PC-3 (cell line): ENCODE results near the gene SIRT2. TPM values are rescaled to one million over a fixed set of nuclear protein-coding genes. Genes with fewer than 3 reads are reported as not detected.
A peak's percentile ranks its signal among the peaks of the same experiment; 100 is the strongest.

Source experiments
- ATAC-seq: fragments of 200-7000 bp; cut with Tn5 transposase; 2 replicates; pipeline ENCODE4 v1.9.1; 2020; ENCODE audit warnings: mild to moderate bottlenecking, moderate library complexity
- BruUV-seq: library from RNA; stranded (reverse); fragments of 400-500 nt; replicated peaks from 2 replicates; lab custom pipeline; 2021; lab: Mats Ljungman, UMichigan
- CTCF ChIA-PET: fragments of 300-600 bp; sonication (Branson Sonifier 250); formaldehyde crosslinking; loops from one replicate; lab custom pipeline; 2022; ENCODE audit warnings: antibody characterized with exemption; lab: Charles Lee
- POLR2A ChIA-PET: fragments of 300-600 bp; sonication (Branson Sonifier 250); formaldehyde crosslinking; loops from one replicate; lab custom pipeline; 2022; ENCODE audit warnings: antibody characterized with exemption; ENCODE audit not compliant: unreplicated experiment; lab: Charles Lee
- DNase-seq: peaks from one replicate; pipeline ENCODE4 v3.0.0-alpha.2; 2015
- H2AFZ ChIP-seq: fragments of 300-600 bp; sonication (generic); 2 replicates; pipeline ENCODE4 v1.6.0; 2016; ENCODE audit warnings: antibody characterized with exemption, low read length
- H3F3A ChIP-seq: fragments of 300-600 bp; sonication (generic); one replicate; pipeline ENCODE4 v1.6.0; 2017; ENCODE audit warnings: antibody characterized with exemption, low read length, control low read depth, mild to moderate bottlenecking; ENCODE audit not compliant: unreplicated experiment
- H3K27ac ChIP-seq: fragments of 300-600 bp; sonication (generic); 2 replicates; pipeline ENCODE4 v1.5.1; 2016; ENCODE audit warnings: mild to moderate bottlenecking, low read length
- H3K27me3 ChIP-seq: fragments of 300-600 bp; sonication (generic); 2 replicates; pipeline ENCODE4 v1.6.1; 2016; ENCODE audit warnings: low read length, mixed read lengths
- H3K36me3 ChIP-seq: fragments of 300-600 bp; sonication (generic); 2 replicates; pipeline ENCODE4 v1.6.1; 2016; ENCODE audit warnings: low read depth, mixed run types, low read length, mixed read lengths
- H3K4me1 ChIP-seq: fragments of 300-600 bp; sonication (generic); 2 replicates; pipeline ENCODE4 v1.5.1; 2016; ENCODE audit warnings: low read length; ENCODE audit not compliant: insufficient read depth
- H3K4me2 ChIP-seq: fragments of 300-600 bp; sonication (generic); 2 replicates; pipeline ENCODE4 v1.6.0; 2016; ENCODE audit warnings: low read length
- H3K4me3 ChIP-seq: fragments of 300-600 bp; sonication (generic); 2 replicates; pipeline ENCODE4 v1.5.1; 2016; ENCODE audit warnings: mild to moderate bottlenecking, low read length, mixed read lengths
- H3K79me2 ChIP-seq: fragments of 300-600 bp; sonication (generic); 2 replicates; pipeline ENCODE4 v1.6.1; 2017; ENCODE audit warnings: low read length, mixed read lengths
- H3K9ac ChIP-seq: fragments of 300-600 bp; sonication (generic); 2 replicates; pipeline ENCODE4 v1.6.0; 2016; ENCODE audit warnings: mild to moderate bottlenecking, low read length
- H3K9me2 ChIP-seq: fragments of 300-600 bp; sonication (generic); replicated peaks from 2 replicates; pipeline ENCODE4 v1.6.1; 2016; ENCODE audit warnings: mixed run types, low read length, mixed read lengths
- H3K9me3 ChIP-seq: fragments of 300-600 bp; sonication (generic); 2 replicates; pipeline ENCODE4 v1.6.1; 2016; ENCODE audit warnings: low read length, mixed read lengths
- H4K20me1 ChIP-seq: fragments of 300-600 bp; sonication (generic); 2 replicates; pipeline ENCODE4 v1.6.1; 2016; ENCODE audit warnings: low read length, mixed read lengths
- CTCF ChIP-seq: fragments of 300-600 bp; sonication (generic); conservative IDR thresholded peaks from 2 replicates; pipeline ENCODE4 v1.5.1; 2017; ENCODE audit warnings: antibody characterized with exemption, low read depth, mild to moderate bottlenecking, low read length
- EZH2 ChIP-seq: fragments of 300-600 bp; sonication (generic); IDR thresholded peaks from one replicate; pipeline ENCODE4 v1.6.1; 2017; ENCODE audit warnings: antibody characterized with exemption, mild to moderate bottlenecking, low read length; ENCODE audit not compliant: unreplicated experiment
- EZH2phosphoT487 ChIP-seq: fragments of 300-600 bp; sonication (generic); IDR thresholded peaks from 2 replicates; pipeline ENCODE4 v1.6.1; 2018; ENCODE audit warnings: mild to moderate bottlenecking, antibody characterized with exemption, low read length, borderline replicate concordance
- intact Hi-C: fragments of 100-400 bp; cut with micrococcal nuclease; formaldehyde crosslinking; loops from 2 replicates; pipeline ENCODE4 v1.9.0; 2023
- total RNA-seq: library from RNA; depleted of rRNA; stranded (reverse); fragments of >200 nt; gene quantifications from 2 replicates; pipeline ENCODE4 v1.2.3, GENCODE V29; 2014

The SIRT2 gene
- total RNA-seq, 1 experiment from 2014 or later = 37.9 TPM

- Histone ChIP-seq H3K27ac (peak within 1 kb of the TSS; percentile 83), H3K9me3 (no peaks in the 10 kb centered on the region), H3F3A (no peaks in the 10 kb centered on the region), H3K4me1 (no peaks in the 10 kb centered on the region; the same call in 1 of the 2 replicates), H3K79me2 (peaks cover 44% of the 10 kb centered on the region), H3K36me3 (peaks cover 15% of the 10 kb centered on the region), H3K9me2 (no peaks in the 10 kb centered on the region), H2AFZ (peak within 1 kb of the TSS; percentile 93), H3K4me3 (peak within 1 kb of the TSS; percentile 78), H3K27me3 (no peaks in the 10 kb centered on the region), H4K20me1 (no peaks in the 10 kb centered on the region), H3K4me2 (peak within 1 kb of the TSS; percentile 98), H3K9ac (peak within 1 kb of the TSS; percentile 93)
- POLR2A ChIA-PET = interaction anchor here (0.7 to 1.0 kb wide), 5 partner anchors 31 to 312 kb away, joined by 3 to 5 read pairs (median 3); partner anchors contain the start of gene EIF3K
- intact Hi-C loops = loop anchor here (1.0 to 10.0 kb wide), 3 partner anchors 32 to 386 kb away; partner anchors contain the start of genes NFKBIB and SIRT2
- BruUV-seq = TSS peak; percentile 80
- DNase-seq = peak; percentile 97
- TF ChIP-seq EZH2 (no peak), EZH2phosphoT487 (no peak), CTCF (no peak)
- CTCF ChIA-PET = interaction anchor here (0.5 to 1.4 kb wide), 7 partner anchors 31 to 387 kb away, joined by 3 to 7 read pairs (median 3); partner anchors contain the start of genes NFKBIB and SIRT2
- peak; percentile 98 for ATAC-seq
Observed at GRCh38 chr19:38930776-38931520, 31.5 kb upstream of the SIRT2 start, which contains the start of gene MRPS12. MRPS12 (plus strand) TSS chr19:38930944; CDS start chr19:38931295, 351 bp downstream.

- DNase-seq (peak; percentile 90), ATAC-seq (peak; percentile 60)
- H3K27me3 ChIP-seq = no peaks in the 10 kb centered on the region
- peak within 1 kb of the TSS; percentile 93 for H2AFZ ChIP-seq
- peak within 1 kb of the TSS; percentile 93 for H3K9ac ChIP-seq
- no peaks in the 10 kb centered on the region for H4K20me1 ChIP-seq
- peaks cover 15% of the 10 kb centered on the region for H3K36me3 ChIP-seq
- H3K9me3 ChIP-seq = no peaks in the 10 kb centered on the region
- ChIA-PET CTCF (interaction anchor here (0.6 to 1.4 kb wide), 7 partner anchors 22 to 386 kb away, joined by 3 to 7 read pairs (median 4); partner anchors contain the start of genes NFKBIB and SIRT2), POLR2A (interaction anchor here (0.7 to 1.0 kb wide), 4 partner anchors 79 to 311 kb away, joined by 3 to 5 read pairs (median 4); partner anchors contain the start of gene EIF3K)
- BruUV-seq = TSS peak; percentile 63
- H3K9me2 ChIP-seq = no peaks in the 10 kb centered on the region
- peaks cover 44% of the 10 kb centered on the region for H3K79me2 ChIP-seq
- peak within 1 kb of the TSS; percentile 83 for H3K27ac ChIP-seq
- H3K4me2 ChIP-seq = peak within 1 kb of the TSS; percentile 98
- TF ChIP-seq CTCF = peak; percentile 94
- TF ChIP-seq EZH2 = no peak
- intact Hi-C loops = loop anchor here (1.0 to 10.0 kb wide), 3 partner anchors 31 to 385 kb away; partner anchors contain the start of genes NFKBIB and SIRT2
- no peaks in the 10 kb centered on the region; the same call in 1 of the 2 replicates for H3K4me1 ChIP-seq
- H3F3A ChIP-seq = no peaks in the 10 kb centered on the region
- peak within 1 kb of the TSS; percentile 78 for H3K4me3 ChIP-seq
Observed at GRCh38 chr19:38929929-38930775, 30.7 kb upstream of the SIRT2 start, which contains the start of gene SARS2. SARS2 (minus strand) TSS chr19:38930763; CDS start chr19:38930736, 27 bp downstream.
